ENCODE results near the gene NAB2. TPM values are rescaled to one million over a fixed set of nuclear protein-coding genes. Genes with fewer than 3 reads are reported as not detected.
A peak's percentile ranks its signal among the peaks of the same experiment; 100 is the strongest.

Gene NAB2
- total RNA-seq, 1 donor from 2014 or later, result 58.0 TPM

GRCh38 chr12:57139796-57140649 lies 51.1 kb downstream of the NAB2 start:
- no peak for DNase-seq (ENCODE audit: low read depth, low spot score)
- no peaks in the 10 kb centered on the region for H3K9me3 Mint-ChIP-seq
- H3K27ac Mint-ChIP-seq (ENCODE audit: unreplicated experiment), result no peak overlapping the region
- H3K36me3 Mint-ChIP-seq (ENCODE audit: low read depth), result peaks cover 7% of the 10 kb centered on the region
- no peak overlapping the region for H3K4me3 Mint-ChIP-seq
- H3K27me3 Mint-ChIP-seq (ENCODE audit: low read depth), result no peaks in the 10 kb centered on the region
- peaks cover 56% of the 10 kb centered on the region for H3K4me1 Mint-ChIP-seq
- TF ChIP-seq, protein P1, sequence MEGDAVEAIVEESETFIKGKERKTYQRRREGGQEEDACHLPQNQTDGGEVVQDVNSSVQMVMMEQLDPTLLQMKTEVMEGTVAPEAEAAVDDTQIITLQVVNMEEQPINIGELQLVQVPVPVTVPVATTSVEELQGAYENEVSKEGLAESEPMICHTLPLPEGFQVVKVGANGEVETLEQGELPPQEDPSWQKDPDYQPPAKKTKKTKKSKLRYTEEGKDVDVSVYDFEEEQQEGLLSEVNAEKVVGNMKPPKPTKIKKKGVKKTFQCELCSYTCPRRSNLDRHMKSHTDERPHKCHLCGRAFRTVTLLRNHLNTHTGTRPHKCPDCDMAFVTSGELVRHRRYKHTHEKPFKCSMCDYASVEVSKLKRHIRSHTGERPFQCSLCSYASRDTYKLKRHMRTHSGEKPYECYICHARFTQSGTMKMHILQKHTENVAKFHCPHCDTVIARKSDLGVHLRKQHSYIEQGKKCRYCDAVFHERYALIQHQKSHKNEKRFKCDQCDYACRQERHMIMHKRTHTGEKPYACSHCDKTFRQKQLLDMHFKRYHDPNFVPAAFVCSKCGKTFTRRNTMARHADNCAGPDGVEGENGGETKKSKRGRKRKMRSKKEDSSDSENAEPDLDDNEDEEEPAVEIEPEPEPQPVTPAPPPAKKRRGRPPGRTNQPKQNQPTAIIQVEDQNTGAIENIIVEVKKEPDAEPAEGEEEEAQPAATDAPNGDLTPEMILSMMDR (conservative IDR thresholded peaks at IDR 0.05), result no peak

GRCh38 chr12:57141249-57141648 lies 52.3 kb downstream of the NAB2 start:
- H3K4me3 Mint-ChIP-seq, result no peak overlapping the region
- H3K4me1 Mint-ChIP-seq, result peaks cover 50% of the 10 kb centered on the region
- H3K36me3 Mint-ChIP-seq (ENCODE audit: low read depth), result peaks cover 7% of the 10 kb centered on the region
- H3K9me3 Mint-ChIP-seq, result no peaks in the 10 kb centered on the region
- DNase-seq (ENCODE audit: low read depth, low spot score), result no peak
- no peaks in the 10 kb centered on the region for H3K27me3 Mint-ChIP-seq (ENCODE audit: low read depth)
- TF ChIP-seq, protein P1 (conservative IDR thresholded peaks at IDR 0.05), result no peak
- H3K27ac Mint-ChIP-seq (ENCODE audit: unreplicated experiment), result no peak overlapping the region

GRCh38 chr12:57142121-57142520 lies 53.2 kb downstream of the NAB2 start:
- Mint-ChIP-seq H3K4me3 (peak overlapping the region; percentile 21), H3K36me3 (ENCODE audit: low read depth) (peaks cover 7% of the 10 kb centered on the region), H3K9me3 (no peaks in the 10 kb centered on the region), H3K27me3 (ENCODE audit: low read depth) (no peaks in the 10 kb centered on the region), H3K4me1 (peaks cover 48% of the 10 kb centered on the region), H3K27ac (ENCODE audit: unreplicated experiment) (peak overlapping the region; percentile 95)
- no peak for DNase-seq (ENCODE audit: low read depth, low spot score)
- TF ChIP-seq, protein P1 (conservative IDR thresholded peaks at IDR 0.05), result no peak

- Mint-ChIP-seq H3K4me3 (no peak overlapping the region), H3K27ac (ENCODE audit: unreplicated experiment) (peak overlapping the region; percentile 81), H3K4me1 (peaks cover 53% of the 10 kb centered on the region), H3K36me3 (ENCODE audit: low read depth) (peaks cover 7% of the 10 kb centered on the region), H3K27me3 (ENCODE audit: low read depth) (no peaks in the 10 kb centered on the region), H3K9me3 (no peaks in the 10 kb centered on the region)
- DNase-seq (ENCODE audit: low read depth, low spot score), result no peak
- TF ChIP-seq, protein P1 (conservative IDR thresholded peaks at IDR 0.05), result no peak
Observed at GRCh38 chr12:57142727-57143126, 53.8 kb downstream of the NAB2 start.

DNA sequence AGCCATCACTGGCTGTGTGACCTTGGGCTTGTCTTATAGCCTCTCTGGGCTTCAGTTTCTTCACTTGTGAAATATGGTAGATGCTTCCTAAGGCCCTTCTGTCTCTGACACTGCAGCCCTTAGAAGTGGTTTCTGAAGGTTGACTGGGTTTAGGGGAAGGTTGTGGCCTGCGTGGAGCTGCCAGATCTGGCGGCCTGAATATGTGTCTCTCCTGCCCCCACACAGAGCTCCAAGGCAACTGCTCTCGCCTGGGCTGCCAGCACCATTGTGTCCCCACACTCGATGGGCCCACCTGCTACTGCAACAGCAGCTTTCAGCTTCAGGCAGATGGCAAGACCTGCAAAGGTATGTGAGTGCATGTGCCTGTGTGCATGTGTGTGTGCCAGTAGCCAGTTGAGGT lies 54.5 kb downstream of the NAB2 start:
- DNase-seq (ENCODE audit: low read depth, low spot score), result no peak
- H3K36me3 Mint-ChIP-seq (ENCODE audit: low read depth), result peaks cover 7% of the 10 kb centered on the region
- no peaks in the 10 kb centered on the region for H3K27me3 Mint-ChIP-seq (ENCODE audit: low read depth)
- H3K4me1 Mint-ChIP-seq, result peaks cover 49% of the 10 kb centered on the region
- H3K27ac Mint-ChIP-seq (ENCODE audit: unreplicated experiment), result peak overlapping the region; percentile 81
- no peaks in the 10 kb centered on the region for H3K9me3 Mint-ChIP-seq
- H3K4me3 Mint-ChIP-seq, result no peak overlapping the region
- TF ChIP-seq, protein P1 (conservative IDR thresholded peaks at IDR 0.05), result no peak

Other genes starting within 250 kb of the NAB2 start
- gene SDR9C7, start 154.7 kb upstream of the NAB2 start, total RNA-seq, result not detected in 2 replicates
- 0.34 and 0.44 TPM in 2 replicates for gene RDH16, start 131.5 kb upstream of the NAB2 start, total RNA-seq
- gene ZBTB39, start 82.6 kb upstream of the NAB2 start, total RNA-seq, result 27.9 and 28.6 TPM in 2 replicates
- 0.51 TPM in 1 of 2 replicates, not detected in the other for gene TAC3, start 72.6 kb upstream of the NAB2 start, total RNA-seq
- 0.25 and 0.40 TPM in 2 replicates for gene MYO1A, start 39.0 kb upstream of the NAB2 start, total RNA-seq
- gene NEMP1, start 10.3 kb upstream of the NAB2 start, total RNA-seq, result 44.0 and 49.6 TPM in 2 replicates
- gene STAT6, start 22.2 kb downstream of the NAB2 start, total RNA-seq, result 40.2 and 41.7 TPM in 2 replicates
- 61.8 and 62.7 TPM in 2 replicates for gene LRP1, start 39.4 kb downstream of the NAB2 start, total RNA-seq
- not detected in 2 replicates for gene LRP1-AS, start 58.5 kb downstream of the NAB2 start, total RNA-seq
- 0.71 and 0.91 TPM in 2 replicates for gene NXPH4, start 127.7 kb downstream of the NAB2 start, total RNA-seq
- 225 and 230 TPM in 2 replicates for gene SHMT2, start 140.6 kb downstream of the NAB2 start, total RNA-seq
- gene STAC3, start 162.1 kb downstream of the NAB2 start, total RNA-seq, result 3.8 and 4.1 TPM in 2 replicates

All from neural crest cell (in vitro differentiated cells).